Coronary artery (tissue), 2 donors: Measurements from ENCODE around the gene GRIN2D.

Experiments
- DNase-seq: peaks from one replicate; pipeline ENCODE4 v3.0.0-alpha.2; 2017; ENCODE audit warnings: low spot score
- H3K27ac ChIP-seq, 2 donors: fragments of 200-600 bp; sonication (generic); one replicate each; pipeline ENCODE4 v1.5.1; 2016 to 2019
- H3K4me3 ChIP-seq: fragments of 200-600 bp; sonication (generic); 2 replicates; pipeline ENCODE4 v1.5.1; 2016; ENCODE audit warnings: mild to moderate bottlenecking, moderate library complexity
- CTCF ChIP-seq: fragments of 200-600 bp; sonication (generic); IDR thresholded peaks from one replicate; pipeline ENCODE4 v1.5.1; 2019; ENCODE audit warnings: antibody characterized with exemption

Gene GRIN2D

GRCh38 chr19:48436586-48436985 is 43.1 kb downstream of the GRIN2D start:
- no peak for DNase-seq
- no peak overlapping the region for H3K4me3 ChIP-seq
- H3K27ac ChIP-seq, result no peak overlapping the region
- no peak for TF ChIP-seq CTCF

- Histone ChIP-seq H3K27ac (no peak overlapping the region), H3K4me3 (no peak overlapping the region)
- TF ChIP-seq CTCF, result no peak
- DNase-seq, result no peak
Observed at GRCh38 chr19:48441360-48442050, 48.0 kb downstream of the GRIN2D start.

- Histone ChIP-seq H3K27ac (no peak overlapping the region), H3K4me3 (peak overlapping the region; percentile 91)
- DNase-seq, result no peak
- no peak for TF ChIP-seq CTCF
Observed at GRCh38 chr19:48442116-48443035, 48.9 kb downstream of the GRIN2D start.

- Histone ChIP-seq H3K4me3 (peak overlapping the region; percentile 91), H3K27ac (no peak overlapping the region)
- no peak for TF ChIP-seq CTCF
- no peak for DNase-seq
Observed at GRCh38 chr19:48443256-48443655, 49.8 kb downstream of the GRIN2D start.
